Nucleus accumbens (tissue), 56 donors: Measurements from ENCODE around the gene PLCB3.
A peak's percentile ranks its signal among the peaks of the same experiment; 100 is the strongest.
"Not testable (repeated sequence)": the region's sequence is repeated elsewhere in the genome, so short reads cannot be mapped to it uniquely, and the experiment has no call there.

ENCODE experiments used
- DNase-seq, 56 donors: peaks; one replicate each; lab custom pipeline; 2025; lab: John Stamatoyannopoulos, UW

Gene PLCB3

GRCh38 chr11:64234647-64235379, 16.5 kb upstream of the PLCB3 start:
- DNase-seq: peak in 3 of 56 donors; percentile 13 to 63 (median 49)

DNA sequence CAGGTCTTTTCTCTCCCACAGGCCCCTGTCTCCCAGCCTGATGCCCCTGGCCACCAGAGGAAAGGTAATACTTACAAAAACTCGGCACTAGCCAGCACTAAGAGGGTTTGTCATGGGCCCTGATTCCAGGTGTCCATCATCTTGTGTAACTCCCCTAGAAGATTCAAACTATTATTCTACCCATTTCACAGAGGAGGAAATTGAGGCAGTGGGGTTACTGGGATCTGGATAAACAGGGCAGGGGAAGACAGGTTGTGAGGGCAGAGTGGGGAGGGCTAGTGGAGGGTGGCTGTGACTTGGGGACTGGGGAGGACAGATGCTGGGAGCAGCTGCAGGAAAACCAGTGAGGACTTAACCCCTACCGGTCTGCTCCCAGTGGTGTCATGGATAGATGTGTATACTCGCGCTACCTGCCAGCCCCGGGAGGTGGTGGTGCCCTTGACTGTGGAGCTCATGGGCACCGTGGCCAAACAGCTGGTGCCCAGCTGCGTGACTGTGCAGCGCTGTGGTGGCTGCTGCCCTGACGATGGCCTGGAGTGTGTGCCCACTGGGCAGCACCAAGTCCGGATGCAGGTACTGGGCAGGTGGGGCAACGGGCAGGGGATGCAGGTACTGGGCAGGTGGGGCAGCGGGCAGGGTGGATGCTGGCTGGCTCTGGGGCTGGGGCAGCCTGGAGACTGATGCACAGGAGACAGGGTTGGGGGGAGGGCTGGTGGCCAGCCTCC, 15.7 kb upstream of the PLCB3 start:
- DNase-seq: no peak

DNA sequence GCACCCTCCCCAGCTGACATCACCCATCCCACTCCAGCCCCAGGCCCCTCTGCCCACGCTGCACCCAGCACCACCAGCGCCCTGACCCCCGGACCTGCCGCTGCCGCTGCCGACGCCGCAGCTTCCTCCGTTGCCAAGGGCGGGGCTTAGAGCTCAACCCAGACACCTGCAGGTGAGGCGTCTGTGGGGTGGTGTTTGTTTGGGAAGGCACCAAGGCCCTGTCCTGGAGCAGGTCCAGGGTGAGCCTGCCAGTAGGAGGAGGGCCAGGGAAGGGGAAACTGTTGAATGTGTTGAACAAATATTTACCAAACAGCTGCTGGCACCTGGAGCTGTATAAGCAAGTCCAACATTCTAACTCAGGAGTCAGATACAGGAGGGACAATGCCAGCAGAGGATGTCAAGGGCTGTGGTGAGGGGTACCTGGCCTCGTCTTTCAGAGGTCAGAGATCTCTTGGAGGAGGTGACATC, 13.8 kb upstream of the PLCB3 start:
- no peak for DNase-seq

DNA sequence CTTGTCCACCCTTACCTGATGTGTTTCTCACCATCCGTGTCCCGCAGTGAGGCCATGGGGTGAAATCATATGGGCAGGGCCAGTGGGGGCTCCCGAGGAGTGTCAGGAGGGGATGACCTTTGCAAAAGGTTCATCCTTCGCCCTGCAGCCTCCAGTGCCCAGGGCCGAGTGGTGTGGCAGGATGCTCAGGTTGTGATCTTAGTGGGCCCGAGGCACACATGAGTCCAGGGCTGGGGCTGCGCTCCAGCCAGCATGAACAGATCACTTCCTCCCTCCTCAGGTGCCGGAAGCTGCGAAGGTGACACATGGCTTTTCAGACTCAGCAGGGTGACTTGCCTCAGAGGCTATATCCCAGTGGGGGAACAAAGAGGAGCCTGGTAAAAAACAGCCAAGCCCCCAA, 13.3 kb upstream of the PLCB3 start:
- no peak for DNase-seq

DNA sequence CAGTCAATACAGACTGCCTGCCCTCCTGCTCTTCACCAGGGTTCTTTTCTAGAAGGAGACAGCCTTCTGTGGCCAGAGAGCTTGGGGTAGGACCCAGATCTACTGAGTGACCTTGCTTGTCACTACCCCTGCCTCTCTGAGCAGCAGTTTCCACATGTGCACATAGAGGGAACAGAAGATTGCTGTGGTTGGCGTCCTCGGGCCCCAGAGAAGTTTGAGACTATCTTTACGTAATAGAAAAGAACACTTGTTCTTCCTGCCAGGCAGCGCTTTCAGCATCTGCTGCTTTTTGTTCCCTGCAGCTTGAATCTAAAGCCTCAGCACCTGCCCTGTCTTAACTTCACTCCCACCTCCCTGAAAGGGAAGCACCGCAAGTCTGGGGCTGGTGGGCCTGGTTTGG, 12.3 kb upstream of the PLCB3 start:
- no peak for DNase-seq

DNA sequence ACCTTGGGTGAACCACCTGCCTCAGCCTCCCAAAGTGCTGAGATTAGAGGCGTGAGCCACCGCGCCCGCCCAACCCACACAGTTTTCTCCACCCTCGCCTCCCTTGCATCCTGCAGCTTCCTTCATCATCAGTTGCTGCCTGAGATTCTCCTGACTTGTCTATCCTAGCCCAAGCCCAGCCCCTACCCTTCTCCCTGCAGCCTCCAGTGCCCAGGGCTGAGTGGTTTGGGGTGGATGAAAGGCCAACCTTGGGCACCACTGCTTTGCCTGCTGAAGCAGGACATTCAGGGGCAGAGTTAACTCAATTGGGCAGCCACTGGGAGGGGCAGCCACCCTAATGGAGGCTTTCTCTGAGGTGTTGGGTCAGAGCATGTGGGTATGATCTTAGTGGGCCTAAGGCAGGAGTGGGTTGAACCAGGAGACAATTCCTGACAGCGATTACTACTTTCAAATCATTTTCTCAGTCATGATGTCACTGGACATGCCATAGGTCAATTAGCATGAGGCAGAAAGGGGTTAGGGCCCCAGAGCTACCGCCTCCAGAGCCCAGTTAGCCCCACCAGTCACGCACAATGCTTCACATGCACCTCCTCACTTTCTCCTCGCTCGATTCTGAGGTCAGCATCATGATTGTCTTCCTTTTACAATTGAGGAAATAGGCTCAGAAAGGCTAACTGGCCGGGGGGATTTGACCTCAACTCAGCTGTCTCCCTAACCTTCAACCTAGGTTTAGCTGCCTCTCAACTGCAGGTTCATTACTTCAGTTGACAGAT, 11.5 kb upstream of the PLCB3 start:
- peak in 9 of 56 donors; percentile 32 to 57 (median 48) for DNase-seq

DNA sequence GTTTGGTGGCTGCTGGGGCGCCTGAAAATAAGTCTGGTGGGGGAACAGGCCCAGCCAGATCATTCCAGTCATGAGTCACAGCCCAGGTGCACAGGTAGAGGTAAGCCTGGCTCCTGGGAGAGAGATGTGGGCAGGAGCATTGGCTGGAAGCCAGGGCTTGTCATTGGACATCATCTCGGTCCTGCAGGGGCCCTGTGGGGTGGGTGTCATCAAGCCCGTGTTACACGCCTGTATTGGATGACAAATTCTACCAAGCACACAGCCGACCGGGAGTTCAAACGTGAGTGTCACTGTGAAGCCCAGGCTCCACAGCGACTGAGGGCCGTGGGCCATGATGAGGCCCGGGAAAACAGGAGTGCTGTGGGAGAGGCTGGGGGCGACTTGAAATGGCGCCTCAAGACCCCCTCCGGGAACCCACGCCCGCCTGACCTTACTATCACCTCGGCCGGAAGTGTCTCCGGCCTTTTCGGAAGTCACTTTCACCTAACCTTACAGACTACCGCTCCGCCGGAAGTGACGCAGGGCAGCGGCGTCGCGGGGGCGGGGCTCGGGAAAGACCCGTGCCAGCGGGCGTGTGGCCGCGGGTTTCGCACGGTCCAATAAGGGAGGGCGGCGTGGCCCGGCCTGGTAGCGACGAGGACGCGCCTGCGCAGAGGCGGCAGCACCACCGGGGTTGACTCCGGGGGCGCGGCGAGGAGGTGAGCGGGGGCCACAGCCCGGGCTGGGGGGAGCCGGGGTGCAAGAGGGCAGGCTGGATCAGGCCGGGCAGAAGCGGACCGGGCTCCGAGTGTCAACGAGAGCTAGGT, 10.7 kb upstream of the PLCB3 start, which contains the start of gene FKBP2:
Gene FKBP2 (plus strand): TSS at position 661 of the 806 bp plus-strand sequence. CDS start 1,293 bp downstream, outside the sequence.
- peak; percentile 83 to 100 (median 98) for DNase-seq

GRCh38 chr11:64241241-64241490, 10.2 kb upstream of the PLCB3 start:
- DNase-seq: peak; percentile 97 to 100 (median 99)

GRCh38 chr11:64241491-64242374, 9.6 kb upstream of the PLCB3 start:
- DNase-seq: peak in 3 of 56 donors; percentile 50 to 51 (median 50)

- DNase-seq: no peak
These were observed 8.0 kb upstream of the PLCB3 start for GRCh38 chr11:64243236-64243854.

GRCh38 chr11:64244107-64244506, 7.2 kb upstream of the PLCB3 start:
- DNase-seq: no peak

GRCh38 chr11:64244966-64245365, 6.4 kb upstream of the PLCB3 start:
- no peak for DNase-seq

DNA sequence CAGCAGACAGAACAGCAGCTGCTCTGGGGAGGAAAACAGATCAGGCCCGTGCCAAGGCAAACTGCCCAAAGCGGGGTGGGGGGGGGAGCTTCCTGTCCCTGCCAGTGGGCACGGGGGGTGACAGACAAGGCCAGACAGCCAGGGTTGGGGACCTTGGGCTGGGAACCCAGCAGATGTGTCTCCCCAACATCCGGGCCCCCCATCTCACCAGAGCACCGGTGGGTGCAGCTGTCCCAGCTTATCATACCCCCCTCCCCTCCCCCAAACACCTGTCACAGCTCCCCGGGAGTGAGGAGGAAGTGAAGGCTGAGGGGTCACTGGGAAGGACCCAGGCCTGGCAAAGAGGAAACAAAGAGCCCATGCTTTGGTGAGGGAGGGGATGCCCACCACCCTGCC, 5.9 kb upstream of the PLCB3 start:
- DNase-seq: peak in 33 of 56 donors; percentile 14 to 64 (median 33)

- DNase-seq: peak in 17 of 56 donors; percentile 18 to 79 (median 30)
These were observed 5.3 kb upstream of the PLCB3 start for GRCh38 chr11:64245797-64246620.

DNA sequence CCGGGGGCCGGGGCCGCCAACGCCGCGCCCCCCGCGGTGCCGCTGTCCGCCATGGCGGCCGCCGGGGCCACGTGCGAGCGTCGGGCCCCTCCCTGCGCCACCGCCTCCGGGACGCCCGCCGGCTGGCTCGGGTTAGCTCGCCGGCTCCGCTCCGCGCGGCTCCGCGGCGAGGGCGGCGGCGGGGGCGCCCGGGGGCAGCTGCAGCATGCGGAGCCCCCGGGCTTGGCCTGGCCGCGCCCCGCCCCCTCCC, 4.8 kb upstream of the PLCB3 start:
- not testable (repeated sequence) for DNase-seq

DNA sequence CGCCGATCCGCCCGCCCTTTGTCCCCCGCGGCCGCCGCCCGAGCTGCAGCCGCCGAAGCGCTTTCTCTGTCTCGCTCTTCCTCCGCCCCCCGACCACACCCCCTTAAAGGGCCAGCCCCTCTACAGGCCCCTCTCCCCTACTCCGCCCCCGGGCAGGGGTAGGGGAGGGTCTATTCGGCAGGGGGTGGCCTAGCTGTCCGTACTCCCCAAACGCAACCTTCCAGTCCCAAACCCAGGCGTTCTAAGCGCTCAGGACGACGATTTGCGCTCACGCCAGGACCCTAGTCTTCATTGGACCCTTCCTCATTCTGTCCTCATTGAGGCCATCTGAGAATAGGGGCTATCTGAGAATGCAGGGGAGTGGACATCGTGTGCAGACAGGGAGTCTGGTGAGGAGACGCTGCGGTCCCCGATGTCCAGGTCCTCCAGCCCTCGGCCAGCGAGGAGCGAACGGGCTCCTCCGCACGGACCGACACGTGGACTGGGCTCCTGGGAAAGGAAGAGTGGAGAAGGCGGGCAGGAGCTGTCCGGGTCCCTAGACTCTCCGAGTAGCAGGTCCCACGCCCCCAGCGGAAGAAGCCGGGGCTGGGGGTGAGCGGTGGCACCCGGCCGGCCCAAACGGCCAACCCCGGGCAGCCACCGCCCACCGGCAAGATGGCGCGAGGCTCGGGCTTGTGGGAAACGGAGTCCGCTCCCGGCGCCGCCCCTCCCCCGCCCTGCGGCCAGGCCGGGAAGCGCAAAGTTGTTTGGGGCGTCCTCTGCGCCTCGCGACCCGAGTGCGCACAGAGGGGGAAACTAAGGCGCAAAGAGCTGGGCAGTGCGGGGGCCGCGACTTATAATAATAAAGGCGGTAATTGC, 4.2 kb upstream of the PLCB3 start, which contains the start of gene PPP1R14B:
Gene PPP1R14B (minus strand): TSS at position 73 of the 858 bp plus-strand sequence. CDS start 270 bp downstream, outside the sequence.
- peak in 53 of 56 donors; percentile 39 to 91 (median 73) for DNase-seq
